Measurements from ENCODE around the gene ST3GAL3.

ST3GAL3 gene

DNA sequence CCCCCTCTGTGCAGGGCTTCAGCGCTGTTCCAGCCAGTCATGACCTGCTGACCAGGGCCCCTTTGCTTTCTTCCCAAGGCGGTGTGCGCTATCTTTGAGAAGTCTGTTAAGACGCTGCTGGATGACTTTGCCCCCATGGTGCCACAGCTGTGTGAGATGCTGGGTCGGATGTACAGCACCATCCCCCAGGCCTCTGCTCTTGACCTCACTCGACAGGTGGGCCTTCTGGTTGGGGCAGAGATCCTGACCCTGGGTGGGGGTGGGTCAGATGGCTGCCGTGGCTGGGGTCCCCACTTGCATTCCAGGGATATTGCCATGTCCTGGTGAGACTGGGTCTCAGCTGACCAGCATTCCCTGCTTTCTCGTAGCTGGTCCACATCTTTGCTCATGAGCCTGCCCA is 253.5 kb downstream of the ST3GAL3 start:
- in situ Hi-C loops (cut with MboI; ENCODE audit: low pct_unique_long_range_greater_than_20kb, low sequenced_read_pairs, unreplicated experiment) = no loop called here
- DNase-seq (ENCODE audit: low spot score) = no peak
- TF ChIP-seq, protein P1, sequence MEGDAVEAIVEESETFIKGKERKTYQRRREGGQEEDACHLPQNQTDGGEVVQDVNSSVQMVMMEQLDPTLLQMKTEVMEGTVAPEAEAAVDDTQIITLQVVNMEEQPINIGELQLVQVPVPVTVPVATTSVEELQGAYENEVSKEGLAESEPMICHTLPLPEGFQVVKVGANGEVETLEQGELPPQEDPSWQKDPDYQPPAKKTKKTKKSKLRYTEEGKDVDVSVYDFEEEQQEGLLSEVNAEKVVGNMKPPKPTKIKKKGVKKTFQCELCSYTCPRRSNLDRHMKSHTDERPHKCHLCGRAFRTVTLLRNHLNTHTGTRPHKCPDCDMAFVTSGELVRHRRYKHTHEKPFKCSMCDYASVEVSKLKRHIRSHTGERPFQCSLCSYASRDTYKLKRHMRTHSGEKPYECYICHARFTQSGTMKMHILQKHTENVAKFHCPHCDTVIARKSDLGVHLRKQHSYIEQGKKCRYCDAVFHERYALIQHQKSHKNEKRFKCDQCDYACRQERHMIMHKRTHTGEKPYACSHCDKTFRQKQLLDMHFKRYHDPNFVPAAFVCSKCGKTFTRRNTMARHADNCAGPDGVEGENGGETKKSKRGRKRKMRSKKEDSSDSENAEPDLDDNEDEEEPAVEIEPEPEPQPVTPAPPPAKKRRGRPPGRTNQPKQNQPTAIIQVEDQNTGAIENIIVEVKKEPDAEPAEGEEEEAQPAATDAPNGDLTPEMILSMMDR (IDR thresholded peaks at IDR 0.05; ENCODE audit: extremely low read depth, insufficient read depth, missing control alignments) = no peak

GRCh38 chr1:43961692-43962091 is 254.4 kb downstream of the ST3GAL3 start:
- DNase-seq (ENCODE audit: low spot score) = no peak
- TF ChIP-seq, protein P1 (IDR thresholded peaks at IDR 0.05; ENCODE audit: extremely low read depth, insufficient read depth, missing control alignments) = no peak
- in situ Hi-C loops (cut with MboI; ENCODE audit: low pct_unique_long_range_greater_than_20kb, low sequenced_read_pairs, unreplicated experiment) = no loop called here

- no peak for DNase-seq (ENCODE audit: low spot score)
- TF ChIP-seq, protein P1 (IDR thresholded peaks at IDR 0.05; ENCODE audit: extremely low read depth, insufficient read depth, missing control alignments) = no peak
- in situ Hi-C loops (cut with MboI; ENCODE audit: low pct_unique_long_range_greater_than_20kb, low sequenced_read_pairs, unreplicated experiment) = no loop called here
Observed at GRCh38 chr1:43962324-43962723, 255.0 kb downstream of the ST3GAL3 start.

DNA sequence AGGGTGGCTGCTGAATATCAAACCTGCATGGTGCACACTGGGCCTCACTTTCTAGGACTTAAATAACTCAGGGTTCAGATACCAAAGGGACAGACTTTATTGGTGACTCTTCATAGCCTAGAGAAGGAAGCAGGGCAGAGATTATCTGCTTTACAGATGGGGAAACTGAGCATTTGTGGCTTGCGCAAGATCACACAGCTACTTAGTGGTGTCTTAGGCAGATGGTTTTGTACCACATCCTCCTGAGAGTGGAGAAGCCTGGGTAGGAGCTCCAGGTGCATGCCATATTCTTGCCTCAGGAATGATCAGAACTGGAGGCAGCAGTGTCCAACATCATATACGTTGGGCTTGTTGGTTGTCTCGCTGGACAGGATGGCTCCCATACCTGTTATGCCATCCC is 255.7 kb downstream of the ST3GAL3 start:
- in situ Hi-C loops (cut with MboI; ENCODE audit: low pct_unique_long_range_greater_than_20kb, low sequenced_read_pairs, unreplicated experiment) = no loop called here
- TF ChIP-seq, protein P1 (IDR thresholded peaks at IDR 0.05; ENCODE audit: extremely low read depth, insufficient read depth, missing control alignments) = no peak
- no peak for DNase-seq (ENCODE audit: low spot score)

DNA sequence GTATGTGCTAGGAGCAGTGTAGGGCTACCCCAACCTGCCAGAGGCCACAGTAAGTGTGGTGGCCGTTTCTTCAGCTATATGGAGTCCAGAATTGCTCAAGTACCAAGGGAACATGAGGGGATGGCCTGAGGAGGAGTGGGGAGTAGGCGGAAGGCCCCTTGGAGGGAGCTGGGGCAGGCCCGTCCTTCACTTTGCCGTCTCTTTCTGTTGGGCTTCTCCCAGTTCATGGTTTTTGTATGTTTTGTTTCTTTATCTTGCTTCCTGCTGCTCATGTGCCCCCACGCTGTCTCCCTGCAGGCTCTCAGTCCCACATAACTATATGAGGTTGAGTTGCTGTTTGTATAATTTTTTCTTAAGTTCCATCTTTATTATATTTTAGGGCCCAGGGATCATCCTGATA is 256.6 kb downstream of the ST3GAL3 start:
- TF ChIP-seq, protein P1 (IDR thresholded peaks at IDR 0.05; ENCODE audit: extremely low read depth, insufficient read depth, missing control alignments) = no peak
- DNase-seq (ENCODE audit: low spot score) = no peak
- in situ Hi-C loops (cut with MboI; ENCODE audit: low pct_unique_long_range_greater_than_20kb, low sequenced_read_pairs, unreplicated experiment) = no loop called here

- TF ChIP-seq, protein P1 (IDR thresholded peaks at IDR 0.05; ENCODE audit: extremely low read depth, insufficient read depth, missing control alignments) = no peak
- in situ Hi-C loops (cut with MboI; ENCODE audit: low pct_unique_long_range_greater_than_20kb, low sequenced_read_pairs, unreplicated experiment) = no loop called here
- DNase-seq (ENCODE audit: low spot score) = no peak
Observed at GRCh38 chr1:43965316-43965715, 258.0 kb downstream of the ST3GAL3 start.
